HG03139 (cell line): Measurements from ENCODE around the gene CBY1.

Experiments used
- ATAC-seq: cut with Tn5 transposase; IDR thresholded peaks from one replicate; pipeline ENCODE4 v1.9.1; 2021; ENCODE audit not compliant: unreplicated experiment

CBY1 gene

GRCh38 chr22:38700789-38701628 lies 44.6 kb downstream of the CBY1 start, which contains the start of gene JOSD1:
JOSD1 (minus strand) TSS chr22:38700943; CDS start chr22:38699987, 956 bp downstream.
- peak; percentile 30 for ATAC-seq

DNA sequence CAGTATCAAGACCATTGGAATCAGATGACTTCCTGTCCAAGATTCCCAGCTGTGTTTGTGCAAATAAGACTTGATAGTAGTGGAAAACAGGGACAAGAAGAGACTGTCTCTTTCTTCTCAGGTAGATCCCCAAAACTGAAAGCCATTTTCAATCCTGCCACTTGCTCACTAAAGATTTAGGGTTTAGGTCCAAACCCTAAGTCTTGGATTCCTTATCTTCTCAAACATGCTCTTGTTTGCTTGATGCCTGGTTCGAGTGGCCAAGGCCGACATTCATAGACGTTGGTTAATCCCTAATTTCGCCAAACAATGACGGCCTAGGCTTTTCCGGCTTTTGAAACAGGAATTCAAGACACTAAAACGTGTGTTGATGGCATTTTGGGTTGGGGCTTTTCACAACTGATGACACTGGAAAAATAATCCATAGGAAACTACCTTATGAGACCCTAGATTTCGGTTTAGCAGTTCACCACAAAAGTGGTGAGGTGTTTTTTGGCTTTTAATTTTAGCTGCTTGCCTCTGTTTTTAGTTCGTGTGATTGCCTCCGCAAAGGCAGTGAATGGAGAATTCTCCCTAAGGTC lies 48.3 kb downstream of the CBY1 start:
- no peak for ATAC-seq

GRCh38 chr22:38705235-38706100 lies 49.0 kb downstream of the CBY1 start, which contains the start of gene GTPBP1:
GTPBP1 (plus strand) TSS chr22:38705944; CDS start chr22:38705956, 12 bp downstream.
- peak; percentile 61 for ATAC-seq

DNA sequence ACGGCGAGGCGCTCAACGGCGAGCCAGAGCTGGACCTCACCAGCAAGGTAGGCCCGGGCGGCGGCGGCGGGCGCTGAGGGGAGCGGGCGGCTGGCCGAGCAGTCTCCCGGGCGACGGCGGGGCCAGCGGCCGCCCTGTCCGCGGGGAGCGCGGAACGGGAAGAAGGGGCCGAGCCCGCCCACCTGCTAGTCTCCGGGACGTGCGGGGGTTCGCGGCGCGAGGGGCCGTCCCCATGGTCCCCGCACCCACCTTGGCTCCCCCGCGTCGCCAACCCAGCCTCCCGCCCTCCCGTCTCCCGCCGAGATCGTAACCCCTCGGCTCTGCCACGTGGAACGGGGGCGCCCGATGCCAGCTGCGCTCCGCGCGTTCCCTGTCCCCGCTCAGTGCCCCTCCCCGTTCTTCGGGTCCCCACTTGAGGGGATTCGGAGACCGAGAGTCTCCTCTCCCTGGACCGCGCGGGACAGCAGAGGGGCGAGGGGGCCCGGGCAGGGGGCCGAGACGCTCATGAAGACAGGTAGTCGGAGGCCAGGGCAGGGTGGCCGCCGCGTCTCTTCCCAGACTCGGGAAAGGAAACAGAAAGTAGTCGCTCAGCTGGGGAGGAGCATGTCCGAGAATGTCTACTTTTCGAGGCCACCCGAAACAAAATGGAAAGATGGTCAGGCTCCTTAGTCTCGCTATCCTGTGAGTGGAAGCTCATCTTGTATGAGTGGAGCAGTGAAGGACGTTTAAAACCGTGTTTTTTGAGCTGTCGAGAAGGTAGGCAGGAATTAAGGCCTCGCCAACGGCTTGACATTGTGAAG lies 49.9 kb downstream of the CBY1 start:
- ATAC-seq: no peak

DNA sequence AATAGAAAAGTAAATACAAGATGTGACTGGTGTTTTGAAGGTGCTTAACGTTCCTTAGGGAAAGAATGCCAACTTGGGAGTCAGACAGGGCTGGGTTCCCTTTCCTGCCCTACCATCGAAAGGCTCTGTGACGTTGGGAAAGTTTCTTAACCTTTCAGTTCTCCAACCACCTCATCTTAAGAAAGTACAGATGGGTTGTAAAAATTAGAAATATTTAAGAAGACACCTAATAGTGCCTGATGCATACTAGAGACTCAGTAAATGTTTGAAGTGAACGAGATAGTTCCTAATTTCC lies 50.4 kb downstream of the CBY1 start:
- ATAC-seq: no peak

DNA sequence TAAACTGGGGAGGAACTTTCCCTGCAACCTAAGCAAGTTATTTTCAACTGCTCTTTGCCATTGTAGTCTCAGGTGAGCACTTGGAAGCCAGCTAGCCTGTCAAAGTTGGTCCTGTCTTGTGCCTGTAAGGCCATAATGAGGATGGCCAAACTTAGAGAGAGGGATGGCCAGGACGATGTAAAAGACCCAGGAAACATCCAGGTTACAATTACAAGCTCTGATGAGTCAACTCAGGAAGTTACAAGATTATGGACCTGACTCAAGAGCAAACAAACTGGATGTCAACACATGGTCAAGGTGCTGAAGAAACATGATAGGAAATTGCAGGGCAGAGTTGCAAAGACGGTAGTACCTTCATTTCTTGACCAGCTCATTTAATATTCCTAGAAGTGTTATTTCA lies 50.9 kb downstream of the CBY1 start:
- no peak for ATAC-seq

- no peak for ATAC-seq
Observed at GRCh38 chr22:38707984-38708383, 51.5 kb downstream of the CBY1 start.

- no peak for ATAC-seq
Observed at GRCh38 chr22:38709306-38709705, 52.9 kb downstream of the CBY1 start.

DNA sequence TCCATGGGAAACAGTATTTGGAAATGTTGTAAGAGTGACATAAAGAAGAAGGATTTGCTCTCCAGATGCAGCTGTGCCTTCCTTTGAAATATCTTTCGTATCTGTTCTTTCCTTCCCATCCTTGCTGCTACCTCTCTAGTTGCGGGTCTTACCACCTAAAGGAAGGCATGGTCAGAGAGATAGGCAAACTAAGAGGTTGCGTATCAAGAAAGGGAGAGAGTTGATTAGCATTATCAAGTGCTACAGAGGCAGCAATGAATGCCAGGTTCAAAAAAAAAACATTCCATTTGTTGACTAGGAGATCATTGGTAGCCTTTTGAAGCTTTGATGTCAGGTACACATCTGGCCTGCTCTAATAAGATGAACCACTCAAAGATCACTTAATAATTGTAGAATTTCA lies 53.9 kb downstream of the CBY1 start:
- no peak for ATAC-seq

GRCh38 chr22:38710866-38711265 lies 54.4 kb downstream of the CBY1 start:
- no peak for ATAC-seq

GRCh38 chr22:38712486-38713207 lies 56.2 kb downstream of the CBY1 start:
- no peak for ATAC-seq

- ATAC-seq: no peak
Observed at GRCh38 chr22:38713921-38714320, 57.5 kb downstream of the CBY1 start.

- ATAC-seq: no peak
Observed at GRCh38 chr22:38715176-38715764, 58.8 kb downstream of the CBY1 start.

DNA sequence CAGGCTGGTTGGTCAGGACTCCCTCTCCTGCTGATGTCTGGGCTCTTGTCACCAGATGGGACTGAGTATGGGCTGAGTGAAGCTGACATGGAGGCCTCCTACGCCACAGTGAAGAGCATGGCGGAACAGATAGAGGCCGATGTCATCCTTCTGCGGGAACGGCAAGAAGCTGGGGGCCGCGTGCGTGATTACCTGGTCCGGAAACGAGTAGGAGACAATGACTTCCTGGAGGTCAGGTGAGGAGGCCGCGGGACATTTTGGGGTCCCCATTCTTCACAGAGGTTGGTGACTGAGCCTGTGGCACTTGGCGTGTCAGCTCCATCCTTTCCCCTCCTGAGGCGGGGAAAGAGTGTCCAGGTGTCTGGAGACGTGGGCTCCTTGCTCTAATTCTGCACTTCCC lies 59.4 kb downstream of the CBY1 start:
- no peak for ATAC-seq

GRCh38 chr22:38716271-38716670 lies 59.8 kb downstream of the CBY1 start:
- no peak for ATAC-seq

GRCh38 chr22:38716826-38717225 lies 60.4 kb downstream of the CBY1 start:
- ATAC-seq: no peak

- ATAC-seq: no peak
Observed at GRCh38 chr22:38717244-38717643, 60.8 kb downstream of the CBY1 start.

DNA sequence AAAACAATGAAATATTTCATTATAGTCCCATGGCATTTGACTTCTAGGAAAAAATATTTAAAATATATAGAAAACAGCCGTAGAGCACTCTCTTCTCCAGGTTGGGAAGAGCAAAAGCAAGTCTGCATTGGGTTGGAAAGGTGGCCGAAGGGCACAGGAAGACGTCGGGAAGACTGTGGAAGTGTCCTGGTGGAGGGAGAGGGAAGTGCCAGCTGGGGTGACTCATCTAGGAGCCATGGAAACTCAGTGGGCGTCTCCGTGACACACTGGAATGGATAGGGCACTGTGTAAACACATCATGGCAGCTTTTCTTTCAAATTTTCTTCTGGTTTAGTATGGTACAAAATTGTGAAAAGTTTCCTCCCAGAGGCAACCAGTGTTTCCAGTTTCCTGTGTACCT lies 62.0 kb downstream of the CBY1 start:
- ATAC-seq: no peak

- ATAC-seq: no peak
Observed at GRCh38 chr22:38719196-38719595, 62.8 kb downstream of the CBY1 start.

- no peak for ATAC-seq
Observed at GRCh38 chr22:38720350-38720749, 63.9 kb downstream of the CBY1 start.
